ENCODE measurements around the gene HELZ2.

DNA sequence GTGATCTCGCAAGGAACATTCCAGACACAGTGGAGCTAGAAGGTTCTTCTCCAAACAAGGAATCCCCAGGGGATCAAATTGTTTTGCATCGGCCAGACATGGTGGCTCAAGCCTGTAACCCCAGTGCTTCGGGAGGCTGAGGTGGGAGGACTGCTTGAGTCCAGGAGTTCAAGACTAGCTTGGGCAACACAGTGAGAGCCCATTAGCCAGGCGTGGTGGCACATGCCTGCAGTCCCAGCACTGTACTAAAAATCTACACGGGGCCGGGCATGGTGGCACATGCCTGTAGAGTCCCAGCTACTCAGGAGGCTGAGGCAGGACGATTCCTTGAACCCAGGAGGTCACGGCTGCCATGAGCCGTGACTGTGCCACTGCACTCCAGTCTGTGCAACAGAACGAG lies 37.6 kb upstream of the HELZ2 start:
- TF ChIP-seq, protein P1, sequence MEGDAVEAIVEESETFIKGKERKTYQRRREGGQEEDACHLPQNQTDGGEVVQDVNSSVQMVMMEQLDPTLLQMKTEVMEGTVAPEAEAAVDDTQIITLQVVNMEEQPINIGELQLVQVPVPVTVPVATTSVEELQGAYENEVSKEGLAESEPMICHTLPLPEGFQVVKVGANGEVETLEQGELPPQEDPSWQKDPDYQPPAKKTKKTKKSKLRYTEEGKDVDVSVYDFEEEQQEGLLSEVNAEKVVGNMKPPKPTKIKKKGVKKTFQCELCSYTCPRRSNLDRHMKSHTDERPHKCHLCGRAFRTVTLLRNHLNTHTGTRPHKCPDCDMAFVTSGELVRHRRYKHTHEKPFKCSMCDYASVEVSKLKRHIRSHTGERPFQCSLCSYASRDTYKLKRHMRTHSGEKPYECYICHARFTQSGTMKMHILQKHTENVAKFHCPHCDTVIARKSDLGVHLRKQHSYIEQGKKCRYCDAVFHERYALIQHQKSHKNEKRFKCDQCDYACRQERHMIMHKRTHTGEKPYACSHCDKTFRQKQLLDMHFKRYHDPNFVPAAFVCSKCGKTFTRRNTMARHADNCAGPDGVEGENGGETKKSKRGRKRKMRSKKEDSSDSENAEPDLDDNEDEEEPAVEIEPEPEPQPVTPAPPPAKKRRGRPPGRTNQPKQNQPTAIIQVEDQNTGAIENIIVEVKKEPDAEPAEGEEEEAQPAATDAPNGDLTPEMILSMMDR (IDR thresholded peaks at IDR 0.05) = no peak
- TF ChIP-seq, protein P2, sequence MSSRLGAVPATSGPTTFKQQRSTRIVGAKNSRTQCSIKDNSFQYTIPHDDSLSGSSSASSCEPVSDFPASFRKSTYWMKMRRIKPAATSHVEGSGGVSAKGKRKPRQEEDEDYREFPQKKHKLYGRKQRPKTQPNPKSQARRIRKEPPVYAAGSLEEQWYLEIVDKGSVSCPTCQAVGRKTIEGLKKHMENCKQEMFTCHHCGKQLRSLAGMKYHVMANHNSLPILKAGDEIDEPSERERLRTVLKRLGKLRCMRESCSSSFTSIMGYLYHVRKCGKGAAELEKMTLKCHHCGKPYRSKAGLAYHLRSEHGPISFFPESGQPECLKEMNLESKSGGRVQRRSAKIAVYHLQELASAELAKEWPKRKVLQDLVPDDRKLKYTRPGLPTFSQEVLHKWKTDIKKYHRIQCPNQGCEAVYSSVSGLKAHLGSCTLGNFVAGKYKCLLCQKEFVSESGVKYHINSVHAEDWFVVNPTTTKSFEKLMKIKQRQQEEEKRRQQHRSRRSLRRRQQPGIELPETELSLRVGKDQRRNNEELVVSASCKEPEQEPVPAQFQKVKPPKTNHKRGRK (CRISPR knock-in tag; IDR thresholded peaks at IDR 0.05; ENCODE audit: borderline replicate concordance) = no peak
- no peak for TF ChIP-seq JUN (CRISPR knock-in tag; IDR thresholded peaks at IDR 0.05)
- TF ChIP-seq, protein P3, sequence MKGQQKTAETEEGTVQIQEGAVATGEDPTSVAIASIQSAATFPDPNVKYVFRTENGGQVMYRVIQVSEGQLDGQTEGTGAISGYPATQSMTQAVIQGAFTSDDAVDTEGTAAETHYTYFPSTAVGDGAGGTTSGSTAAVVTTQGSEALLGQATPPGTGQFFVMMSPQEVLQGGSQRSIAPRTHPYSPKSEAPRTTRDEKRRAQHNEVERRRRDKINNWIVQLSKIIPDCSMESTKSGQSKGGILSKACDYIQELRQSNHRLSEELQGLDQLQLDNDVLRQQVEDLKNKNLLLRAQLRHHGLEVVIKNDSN (CRISPR knock-in tag; IDR thresholded peaks at IDR 0.05) = no peak
- TF ChIP-seq, protein P4, sequence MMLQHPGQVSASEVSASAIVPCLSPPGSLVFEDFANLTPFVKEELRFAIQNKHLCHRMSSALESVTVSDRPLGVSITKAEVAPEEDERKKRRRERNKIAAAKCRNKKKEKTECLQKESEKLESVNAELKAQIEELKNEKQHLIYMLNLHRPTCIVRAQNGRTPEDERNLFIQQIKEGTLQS (CRISPR knock-in tag; conservative IDR thresholded peaks at IDR 0.05) = no peak
- no peak for TF ChIP-seq ATF1 (CRISPR knock-in tag; IDR thresholded peaks at IDR 0.05)
- TF ChIP-seq IRF2 (CRISPR knock-in tag; IDR thresholded peaks at IDR 0.05; ENCODE audit: borderline replicate concordance, low read depth) = no peak
- TF ChIP-seq ZNF219 (CRISPR knock-in tag; IDR thresholded peaks at IDR 0.05; ENCODE audit: borderline replicate concordance) = no peak
- no peak for TF ChIP-seq TP53 (CRISPR knock-in tag; IDR thresholded peaks at IDR 0.05)
- TF ChIP-seq NFYB (CRISPR knock-in tag; conservative IDR thresholded peaks at IDR 0.05; ENCODE audit: low read depth) = no peak
- TF ChIP-seq ZNF281 (CRISPR knock-in tag; IDR thresholded peaks at IDR 0.05) = no peak
